AG04449 (cell line): ENCODE results near the gene RBM17.

Experiments
- CTCF ChIA-PET: fragments of 350-600 bp; formaldehyde crosslinking; extraction: SDS; loops from one replicate; lab custom pipeline; 2021; ENCODE audit warnings: antibody characterized with exemption; lab: Yijun Ruan, JAX
- POLR2A ChIA-PET: fragments of 400-600, 350-600 bp; formaldehyde crosslinking; extraction: SDS; loops from one replicate; lab custom pipeline; 2020; ENCODE audit warnings: antibody characterized with exemption, inconsistent platforms; lab: Yijun Ruan, JAX
- DNase-seq: peaks from one replicate; pipeline ENCODE4 v3.0.0-alpha.2; 2010; ENCODE audit warnings: low read depth, low spot score
- H3K4me3 ChIP-seq: 2 replicates; pipeline ENCODE4 v1.5.1; 2011; ENCODE audit warnings: low read depth, mild to moderate bottlenecking, control low read depth, low read length
- CTCF ChIP-seq: IDR thresholded peaks from one replicate; pipeline ENCODE4 v1.5.1; 2011; ENCODE audit warnings: mild to moderate bottlenecking, moderate library complexity, low read length, control low read depth, inconsistent platforms; ENCODE audit not compliant: insufficient read depth; ENCODE audit errors: missing control alignments

Gene RBM17

DNA sequence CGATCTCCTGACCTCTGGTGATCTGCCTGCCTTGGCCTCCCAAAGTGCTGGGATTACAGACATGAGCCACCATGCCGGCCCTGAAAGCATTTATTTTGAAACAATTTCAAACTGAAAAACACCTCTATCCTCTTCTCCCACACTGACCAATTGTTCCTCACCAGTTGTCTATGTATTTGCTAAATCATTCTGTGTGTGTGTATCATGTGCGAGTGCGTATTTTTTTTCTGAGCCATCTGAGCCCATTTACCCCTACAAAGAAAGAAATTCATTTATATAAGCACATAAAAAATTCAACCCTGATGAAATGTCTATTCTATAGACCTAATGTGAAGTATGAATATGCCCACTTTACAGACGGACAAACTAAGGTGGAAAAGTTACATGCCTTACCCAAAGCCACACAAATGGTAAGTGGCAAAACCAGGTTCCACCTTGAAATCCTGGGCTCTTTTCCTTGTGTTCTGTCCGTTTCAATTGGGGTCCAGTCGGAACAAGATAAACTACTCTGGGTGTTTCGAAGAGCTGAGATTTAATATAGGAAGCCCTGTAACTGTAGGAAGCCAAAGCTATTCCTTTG, 46.8 kb downstream of the RBM17 start:
- ChIA-PET CTCF (interaction anchor here (0.8 to 4.5 kb wide), 6 partner anchors 11 to 267 kb away, joined by 3 to 27 read pairs (median 6); partner anchors contain the start of genes PFKFB3 and RBM17), POLR2A (interaction anchor here (0.9 to 1.8 kb wide), 4 partner anchors 9 to 263 kb away, joined by 3 to 21 read pairs (median 4); partner anchors contain the start of gene PFKFB3)
- H3K4me3 ChIP-seq: no peak overlapping the region
- no peak for DNase-seq
- no peak for TF ChIP-seq CTCF

DNA sequence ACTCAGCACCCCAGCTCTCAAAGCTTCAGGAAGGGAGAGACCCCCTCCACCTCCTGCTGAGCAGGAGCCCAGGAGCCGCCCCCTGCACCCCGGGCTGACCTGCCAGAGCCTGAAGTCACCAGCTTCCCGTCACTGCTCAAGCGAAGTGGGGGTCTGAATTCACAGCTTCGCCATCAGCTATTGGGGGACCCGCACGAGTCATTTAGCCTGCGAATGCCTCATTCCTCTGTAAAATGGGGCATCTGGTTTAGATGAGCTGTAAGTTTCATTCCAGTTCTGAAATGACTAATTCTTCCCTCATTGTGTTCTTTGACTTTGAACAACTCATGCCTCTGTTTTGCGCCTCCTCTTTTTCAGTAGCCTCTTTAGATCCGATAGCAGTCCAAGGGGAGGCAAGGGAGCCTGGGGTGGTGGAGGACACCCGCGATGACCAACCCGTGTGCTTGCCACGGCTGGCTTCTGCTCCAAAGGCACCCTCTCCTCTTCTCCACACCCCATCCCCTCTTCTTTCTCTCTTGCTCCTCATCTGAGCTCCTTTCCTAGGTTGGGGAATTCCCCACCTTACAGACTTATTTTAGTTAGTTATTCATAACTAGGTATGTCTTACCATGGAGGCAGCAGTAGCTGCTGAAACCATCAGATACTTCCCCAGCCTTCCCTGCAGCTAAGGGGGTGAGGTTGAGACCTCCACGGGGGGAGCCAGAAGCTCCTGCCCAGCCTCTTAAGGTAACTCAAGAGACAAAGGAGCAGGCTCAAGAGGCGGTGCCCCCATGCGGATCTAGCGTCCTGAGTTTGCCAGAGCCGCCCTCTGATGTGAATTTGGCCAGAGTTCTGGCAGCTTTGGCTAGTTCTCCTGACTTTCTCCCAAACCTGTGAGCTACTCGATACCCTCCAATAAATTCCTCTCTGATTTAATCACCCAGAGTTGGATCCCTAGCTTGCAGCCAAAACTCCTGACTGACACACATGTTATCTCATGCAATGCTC, 47.7 kb downstream of the RBM17 start:
- peak overlapping the region; percentile 23 for H3K4me3 ChIP-seq
- POLR2A ChIA-PET: interaction anchor here (0.5 to 1.8 kb wide), 6 partner anchors 8 to 265 kb away, joined by 3 to 21 read pairs (median 4); partner anchors contain the start of gene PFKFB3
- CTCF ChIA-PET: interaction anchor here (0.6 to 4.5 kb wide), 10 partner anchors 12 to 266 kb away, joined by 3 to 27 read pairs (median 4); partner anchors contain the start of genes PFKFB3 and RBM17
- no peak for DNase-seq
- no peak for TF ChIP-seq CTCF

DNA sequence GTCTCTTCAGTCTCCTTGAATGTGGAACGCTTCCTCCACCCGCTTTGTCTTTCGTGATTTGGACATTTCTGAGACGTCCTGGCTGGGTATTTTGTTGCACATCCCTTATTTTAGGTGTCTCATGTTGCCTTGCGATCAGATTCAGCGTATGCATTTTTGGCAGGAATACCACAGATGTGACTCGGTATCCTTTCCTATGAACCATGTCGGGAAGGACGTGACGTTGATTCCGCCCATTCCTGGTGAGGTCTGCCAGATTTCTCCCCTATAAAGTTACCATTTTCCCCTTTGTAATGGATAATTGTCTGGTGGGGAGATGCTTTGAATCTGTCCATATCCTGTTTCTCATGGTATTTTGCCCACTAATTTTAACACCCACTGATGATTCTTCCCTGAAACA, 49.6 kb downstream of the RBM17 start:
- ChIA-PET CTCF (interaction anchor here (1.7 to 4.5 kb wide), 2 partner anchors 10 to 264 kb away, joined by 4 to 27 read pairs; no protein-coding TSS in a partner anchor), POLR2A (no interaction called here)
- H3K4me3 ChIP-seq: no peak overlapping the region
- no peak for DNase-seq
- TF ChIP-seq CTCF: no peak

DNA sequence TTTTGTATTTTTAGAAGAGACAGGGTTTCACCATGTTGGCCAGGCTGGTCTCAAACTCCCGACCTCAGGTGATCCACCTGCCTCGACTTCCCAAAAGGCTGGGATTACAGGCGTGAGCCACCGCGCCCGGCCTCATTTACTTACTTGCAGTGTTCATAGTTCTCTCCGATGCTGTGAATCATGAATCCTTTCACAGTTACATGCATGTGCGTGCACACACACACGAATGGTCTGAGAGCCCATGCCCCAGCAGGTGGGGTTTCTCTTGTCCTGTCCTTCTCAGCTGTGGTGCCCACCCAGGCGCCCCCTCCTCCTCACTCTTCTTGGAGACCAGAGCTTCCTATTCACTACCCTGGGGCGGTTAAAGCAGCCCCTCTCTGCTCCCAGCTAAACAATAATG, 50.6 kb downstream of the RBM17 start:
- CTCF ChIA-PET: interaction anchor here (1.0 to 4.5 kb wide), 6 partner anchors 8 to 263 kb away, joined by 3 to 27 read pairs (median 4); partner anchors contain the start of gene PFKFB3
- POLR2A ChIA-PET: no interaction called here

GRCh38 chr10:6140141-6140841, 51.5 kb downstream of the RBM17 start:
- CTCF ChIA-PET: interaction anchor here (1.0 to 4.5 kb wide), 6 partner anchors 9 to 262 kb away, joined by 3 to 27 read pairs (median 4); partner anchors contain the start of gene PFKFB3
- TF ChIP-seq CTCF: no peak
- DNase-seq: no peak
- POLR2A ChIA-PET: no interaction called here
- H3K4me3 ChIP-seq: no peak overlapping the region; the same call in 1 of the 2 replicates

More for the DNA sequence above, 50.6 kb downstream of the RBM17 start:
- H3K4me3 ChIP-seq: no peak overlapping the region
- no peak for TF ChIP-seq CTCF
- no peak for DNase-seq
